ENCODE data around the gene DGCR6L.

DNA sequence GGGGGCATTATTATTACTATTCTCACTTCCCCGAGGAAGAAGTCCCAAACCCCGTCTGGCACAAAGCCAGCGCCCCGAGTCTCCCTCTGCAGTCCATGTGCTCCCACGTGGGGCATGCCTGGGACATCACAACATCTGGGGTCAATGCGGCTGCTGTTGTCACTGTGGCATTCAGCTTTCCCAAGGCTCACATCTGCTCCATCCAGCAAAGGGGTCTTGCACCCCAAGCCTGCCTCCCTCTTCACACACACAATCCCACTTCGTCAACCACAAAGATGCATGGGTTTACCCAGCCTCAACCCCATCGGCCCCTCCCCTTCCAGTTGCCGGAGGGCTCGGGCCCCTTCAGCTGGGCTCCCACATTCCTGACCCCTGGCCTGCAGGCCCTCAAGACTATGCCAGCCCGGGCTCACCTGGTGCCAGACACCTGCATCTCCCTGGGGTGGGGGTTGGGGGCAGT, 28.2 kb downstream of the DGCR6L start:
- TF ChIP-seq EZH2 (IDR thresholded peaks at IDR 0.05; ENCODE audit: borderline replicate concordance, low read length), result no peak
- TF ChIP-seq, protein P1, sequence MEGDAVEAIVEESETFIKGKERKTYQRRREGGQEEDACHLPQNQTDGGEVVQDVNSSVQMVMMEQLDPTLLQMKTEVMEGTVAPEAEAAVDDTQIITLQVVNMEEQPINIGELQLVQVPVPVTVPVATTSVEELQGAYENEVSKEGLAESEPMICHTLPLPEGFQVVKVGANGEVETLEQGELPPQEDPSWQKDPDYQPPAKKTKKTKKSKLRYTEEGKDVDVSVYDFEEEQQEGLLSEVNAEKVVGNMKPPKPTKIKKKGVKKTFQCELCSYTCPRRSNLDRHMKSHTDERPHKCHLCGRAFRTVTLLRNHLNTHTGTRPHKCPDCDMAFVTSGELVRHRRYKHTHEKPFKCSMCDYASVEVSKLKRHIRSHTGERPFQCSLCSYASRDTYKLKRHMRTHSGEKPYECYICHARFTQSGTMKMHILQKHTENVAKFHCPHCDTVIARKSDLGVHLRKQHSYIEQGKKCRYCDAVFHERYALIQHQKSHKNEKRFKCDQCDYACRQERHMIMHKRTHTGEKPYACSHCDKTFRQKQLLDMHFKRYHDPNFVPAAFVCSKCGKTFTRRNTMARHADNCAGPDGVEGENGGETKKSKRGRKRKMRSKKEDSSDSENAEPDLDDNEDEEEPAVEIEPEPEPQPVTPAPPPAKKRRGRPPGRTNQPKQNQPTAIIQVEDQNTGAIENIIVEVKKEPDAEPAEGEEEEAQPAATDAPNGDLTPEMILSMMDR (conservative IDR thresholded peaks at IDR 0.05 in 1 of 2, IDR thresholded peaks at IDR 0.05 in 1 of 2; ENCODE audit: extremely low read depth in 1 of 2, insufficient read depth in 1 of 2, low read depth in 1 of 2, low read length in 2 of 2), result no peak
